ENCODE data around the gene CCR5. TPM values are rescaled to one million over a fixed set of nuclear protein-coding genes. Genes with fewer than 3 reads are reported as not detected.
"Not testable (repeated sequence)": the region's sequence is repeated elsewhere in the genome, so short reads cannot be mapped to it uniquely, and the experiment has no call there.

The CCR5 gene
- total RNA-seq, 1 donor from 2014 or later = 0.49 TPM

DNA sequence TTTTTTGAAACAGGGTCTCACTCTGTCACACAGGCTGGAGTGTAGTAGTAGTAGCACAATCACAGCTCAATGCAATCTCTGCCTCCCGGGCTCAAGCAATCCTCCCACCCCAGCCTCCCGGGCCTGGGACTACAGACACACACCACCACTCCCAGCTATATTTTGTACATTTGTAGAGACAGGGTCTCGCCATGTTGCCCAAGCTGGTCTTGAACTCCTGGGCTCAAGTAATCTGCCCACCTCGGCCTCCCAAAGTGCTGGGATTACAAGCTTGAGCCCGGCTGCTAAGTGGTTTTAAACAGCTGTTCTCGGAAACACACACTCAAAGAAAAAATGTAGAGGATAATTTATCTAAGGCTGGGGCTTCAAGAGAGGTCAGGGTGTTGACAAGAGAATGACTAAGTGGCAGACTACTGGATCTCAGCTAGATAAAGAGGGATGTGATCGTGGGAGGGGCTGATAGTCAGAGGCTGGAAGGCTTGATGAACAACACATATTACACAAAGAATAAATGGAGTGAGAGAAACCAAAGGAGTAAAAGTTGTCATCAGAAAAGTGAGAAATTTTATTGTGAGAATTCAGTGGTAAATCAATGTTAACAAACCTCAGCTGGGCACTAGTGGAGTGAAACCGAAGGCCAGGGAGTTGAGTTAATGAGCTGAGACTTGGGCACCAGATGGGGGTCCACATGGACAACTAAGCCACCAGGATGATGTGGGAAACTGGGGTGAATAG is 29.4 kb downstream of the CCR5 start:
- no peak for ATAC-seq
- no peak for DNase-seq (ENCODE audit: missing footprints)
- intact Hi-C loops (cut with DNase I) = no loop called here

GRCh38 chr3:46400846-46401245 is 30.1 kb downstream of the CCR5 start:
- intact Hi-C loops (cut with DNase I) = no loop called here

GRCh38 chr3:46401579-46401978 is 30.8 kb downstream of the CCR5 start:
- intact Hi-C loops (cut with DNase I) = no loop called here
- ATAC-seq = no peak
- no peak for DNase-seq (ENCODE audit: missing footprints)

More at GRCh38 chr3:46400846-46401245, 30.1 kb downstream of the CCR5 start:
- DNase-seq (ENCODE audit: missing footprints) = no peak
- ATAC-seq = no peak

DNA sequence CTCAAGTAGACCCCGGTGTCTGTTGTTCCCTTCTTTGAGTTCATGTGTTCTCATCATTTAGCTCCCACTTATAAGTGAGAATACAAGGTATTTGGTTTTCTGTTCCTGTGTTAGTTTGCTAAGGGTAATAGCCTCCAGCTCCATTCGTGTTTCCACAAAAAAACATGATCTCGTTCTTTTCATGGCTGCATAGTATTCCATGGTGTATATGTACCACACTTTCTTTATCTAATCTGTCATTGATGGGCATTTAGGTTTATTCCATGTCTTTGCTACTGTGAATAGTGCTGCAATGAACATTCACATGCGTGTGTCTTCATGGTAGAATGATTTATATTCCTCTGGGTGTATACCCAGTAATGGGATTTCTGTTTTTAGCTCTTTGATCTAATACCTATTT is 32.2 kb downstream of the CCR5 start:
- intact Hi-C loops (cut with DNase I); DNase-seq (ENCODE audit: missing footprints); ATAC-seq: not testable (repeated sequence)

DNA sequence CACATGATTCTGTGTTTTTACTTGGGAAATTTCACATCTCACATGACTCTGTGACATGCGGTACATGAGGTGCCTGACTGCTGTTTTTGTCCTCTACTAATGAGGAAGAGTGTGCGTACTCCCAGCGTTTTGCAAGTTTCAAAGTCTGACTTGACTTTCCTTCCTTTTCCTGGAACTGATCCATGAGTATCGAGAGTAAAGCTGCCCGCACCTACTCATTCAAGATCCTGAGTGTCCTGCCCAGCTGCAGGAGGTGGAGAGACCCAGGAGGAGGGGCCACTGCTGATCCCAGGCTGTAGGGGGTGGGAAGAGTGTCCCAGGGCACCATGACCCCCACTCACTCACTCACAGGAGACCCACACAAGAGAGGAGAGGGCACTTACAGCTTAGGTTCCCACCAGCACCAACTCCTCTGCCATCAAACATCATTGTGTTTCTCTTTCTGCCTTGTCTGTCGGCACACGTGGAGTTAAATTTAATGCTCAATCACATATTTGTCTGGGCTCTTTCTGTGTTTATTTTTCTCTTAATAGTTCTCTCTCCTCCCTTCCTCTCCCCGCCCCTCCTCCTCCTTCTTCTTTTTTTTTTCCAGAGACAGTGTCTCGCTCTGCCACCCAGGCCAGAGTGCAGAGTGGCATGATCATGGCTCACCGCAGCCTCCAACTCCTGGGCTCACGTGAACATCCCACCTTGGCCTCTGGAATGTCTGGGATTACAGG is 34.7 kb downstream of the CCR5 start:
- no peak for ATAC-seq
- DNase-seq (ENCODE audit: missing footprints) = no peak
- intact Hi-C loops (cut with DNase I) = no loop called here

DNA sequence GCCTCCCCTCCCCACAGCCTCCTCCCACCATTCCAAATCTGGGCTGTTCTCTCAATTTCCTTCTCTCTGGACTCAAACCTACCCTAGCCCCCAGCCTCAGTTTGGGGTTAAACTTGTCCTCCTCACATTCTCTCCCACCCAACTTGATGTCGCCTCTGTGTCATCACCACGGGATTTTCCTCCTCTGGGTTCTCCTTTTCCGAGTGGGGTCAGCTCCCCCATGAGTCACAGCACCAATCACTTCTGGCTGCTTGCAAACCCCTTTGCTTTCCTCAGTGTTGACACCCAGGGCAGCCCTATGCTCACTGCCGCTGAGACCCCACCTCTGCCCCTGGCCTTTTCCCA is 35.7 kb downstream of the CCR5 start:
- ATAC-seq = no peak
- intact Hi-C loops (cut with DNase I) = no loop called here
- no peak for DNase-seq (ENCODE audit: missing footprints)

DNA sequence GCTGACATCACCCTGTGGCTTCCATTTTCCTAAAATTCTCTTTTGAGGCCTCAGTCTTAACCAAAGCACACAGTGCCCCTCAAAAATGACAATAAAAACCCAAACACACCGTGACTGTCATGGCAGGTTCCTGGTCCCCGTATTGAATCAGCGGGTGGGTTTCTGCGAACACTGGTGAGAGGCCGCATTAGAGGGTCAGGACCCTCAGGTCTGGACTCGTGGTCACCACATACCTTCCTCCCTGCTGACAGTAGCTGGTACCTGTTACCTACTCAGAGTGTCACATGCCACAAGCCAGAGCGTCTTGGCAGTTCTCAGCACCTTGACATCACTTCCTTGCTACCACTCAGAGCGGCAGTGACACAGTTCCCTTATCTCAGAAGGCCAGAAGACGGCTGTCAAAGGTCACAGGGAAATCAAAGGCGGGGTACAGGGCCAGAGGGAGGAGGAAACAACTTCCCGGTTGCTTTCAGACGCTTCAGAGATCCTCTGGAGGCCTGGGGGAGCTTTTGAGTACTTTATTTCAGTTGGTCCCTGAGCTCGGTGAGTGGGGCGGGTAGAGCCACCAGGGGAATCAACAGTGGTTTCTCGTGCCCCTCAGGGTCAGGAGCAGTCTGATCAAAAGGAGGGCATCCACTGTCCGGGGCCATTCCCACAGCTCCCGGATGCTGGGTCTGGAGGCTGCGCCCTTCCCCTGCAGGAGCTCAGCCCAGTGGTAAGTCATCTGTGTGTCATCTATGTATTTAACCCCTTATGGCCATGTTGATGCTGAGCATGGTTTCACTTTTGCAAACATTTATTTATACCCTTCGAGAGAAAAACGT is 36.3 kb downstream of the CCR5 start, which contains the start of the genes CCR5AS and CCRL2:
TSS of gene CCR5AS (minus strand) at position 279 of the 824 bp plus-strand sequence.
TSS of gene CCRL2 (plus strand) at position 472 of the 824 bp plus-strand sequence. CDS start 821 bp downstream, outside the sequence.
- intact Hi-C loops (cut with DNase I) = no loop called here
- DNase-seq (ENCODE audit: missing footprints) (peak; percentile 72), ATAC-seq (peak; percentile 38)

GRCh38 chr3:46407970-46408369 is 37.2 kb downstream of the CCR5 start:
- DNase-seq (ENCODE audit: missing footprints) (no peak), ATAC-seq (peak; percentile 74)
- intact Hi-C loops (cut with DNase I) = no loop called here

- ATAC-seq = no peak
- intact Hi-C loops (cut with DNase I) = no loop called here
- no peak for DNase-seq (ENCODE audit: missing footprints)
Measured at GRCh38 chr3:46408853-46409252, 38.1 kb downstream of the CCR5 start.

DNA sequence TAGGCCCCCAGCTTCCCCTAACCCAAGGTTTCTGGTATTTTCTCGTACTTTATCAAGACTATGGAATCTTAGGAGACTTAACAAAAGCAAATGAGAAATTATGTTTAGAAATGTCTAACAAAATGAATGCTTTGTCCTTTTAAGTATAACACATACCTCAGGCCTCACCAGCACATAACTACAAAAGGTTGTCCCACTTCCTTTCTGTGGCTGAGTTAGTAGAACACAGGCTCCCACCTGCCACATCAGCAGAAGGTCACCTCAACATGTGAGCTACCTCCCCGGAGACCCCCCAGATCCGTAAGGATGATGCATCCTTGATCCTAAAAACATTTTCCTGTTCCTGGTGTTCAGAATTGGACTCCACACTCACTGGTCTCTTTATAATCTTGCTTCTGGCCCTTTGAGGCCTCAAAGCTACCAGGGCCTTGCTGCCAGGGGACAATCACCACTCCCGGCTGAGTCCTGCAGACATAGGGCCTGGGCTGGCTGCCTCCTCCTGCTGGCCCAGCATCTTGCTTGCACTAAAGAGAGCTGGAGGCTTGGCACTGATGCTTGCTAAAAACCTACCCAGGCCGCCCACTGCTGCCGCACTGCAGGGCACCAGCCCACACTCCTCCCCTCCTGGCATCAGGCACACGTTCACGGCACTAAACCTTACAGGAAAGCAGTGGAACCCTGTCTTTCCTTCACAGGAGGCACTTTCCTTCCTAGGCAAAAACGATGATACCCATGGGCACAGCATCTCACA is 39.2 kb downstream of the CCR5 start:
- DNase-seq (ENCODE audit: missing footprints) (peak; percentile 76), ATAC-seq (peak; percentile 48)
- intact Hi-C loops (cut with DNase I) = no loop called here

DNA sequence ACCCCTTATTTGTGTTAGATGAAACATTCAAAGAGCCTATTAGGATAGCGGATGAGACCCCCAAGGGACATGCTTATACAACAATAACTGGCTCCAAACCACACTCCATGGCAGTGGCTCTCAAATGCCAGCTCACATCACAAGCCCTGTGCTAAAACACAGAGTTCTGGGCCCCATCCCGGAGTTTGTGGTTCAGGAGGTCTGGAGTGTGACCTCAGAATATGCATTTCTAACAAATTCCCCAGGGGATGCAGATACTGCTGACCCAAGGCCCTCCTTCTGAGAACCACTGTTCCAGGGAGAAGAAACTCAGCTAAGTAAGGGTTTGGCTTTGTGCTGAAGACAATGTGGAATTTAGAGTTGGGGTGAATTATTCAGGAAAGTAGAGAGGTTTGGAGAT is 39.9 kb downstream of the CCR5 start:
- no peak for ATAC-seq
- no peak for DNase-seq (ENCODE audit: missing footprints)
- intact Hi-C loops (cut with DNase I) = no loop called here

DNA sequence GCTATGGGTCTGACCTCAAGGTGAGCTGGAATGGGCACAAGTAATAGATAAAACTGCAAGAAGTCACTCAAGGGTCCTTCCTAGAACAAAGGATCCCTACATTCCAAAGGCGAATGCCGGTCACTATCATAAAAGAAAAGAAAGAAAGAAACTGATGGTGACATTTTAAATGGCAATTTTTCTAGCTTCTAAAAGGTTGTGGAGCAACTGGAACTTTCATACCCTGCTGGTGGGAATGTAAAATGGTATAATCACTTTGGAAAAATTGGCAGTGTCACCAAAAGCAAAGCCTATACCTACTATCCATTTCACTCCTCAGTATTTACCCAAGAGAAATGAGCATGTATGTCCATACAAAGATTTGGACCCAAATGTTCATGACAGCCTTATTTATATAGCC is 40.5 kb downstream of the CCR5 start:
- intact Hi-C loops (cut with DNase I) = no loop called here
- ATAC-seq (no peak), DNase-seq (ENCODE audit: missing footprints) (no peak)

- DNase-seq (ENCODE audit: missing footprints) (no peak), ATAC-seq (no peak)
- intact Hi-C loops (cut with DNase I) = no loop called here
Measured at GRCh38 chr3:46412786-46413298, 42.1 kb downstream of the CCR5 start.

- intact Hi-C loops (cut with DNase I) = no loop called here
- ATAC-seq = no peak
- no peak for DNase-seq (ENCODE audit: missing footprints)
Measured at GRCh38 chr3:46413951-46414350, 43.2 kb downstream of the CCR5 start.

GRCh38 chr3:46414739-46415138 is 44.0 kb downstream of the CCR5 start:
- intact Hi-C loops (cut with DNase I) = no loop called here
- ATAC-seq = no peak
- no peak for DNase-seq (ENCODE audit: missing footprints)

DNA sequence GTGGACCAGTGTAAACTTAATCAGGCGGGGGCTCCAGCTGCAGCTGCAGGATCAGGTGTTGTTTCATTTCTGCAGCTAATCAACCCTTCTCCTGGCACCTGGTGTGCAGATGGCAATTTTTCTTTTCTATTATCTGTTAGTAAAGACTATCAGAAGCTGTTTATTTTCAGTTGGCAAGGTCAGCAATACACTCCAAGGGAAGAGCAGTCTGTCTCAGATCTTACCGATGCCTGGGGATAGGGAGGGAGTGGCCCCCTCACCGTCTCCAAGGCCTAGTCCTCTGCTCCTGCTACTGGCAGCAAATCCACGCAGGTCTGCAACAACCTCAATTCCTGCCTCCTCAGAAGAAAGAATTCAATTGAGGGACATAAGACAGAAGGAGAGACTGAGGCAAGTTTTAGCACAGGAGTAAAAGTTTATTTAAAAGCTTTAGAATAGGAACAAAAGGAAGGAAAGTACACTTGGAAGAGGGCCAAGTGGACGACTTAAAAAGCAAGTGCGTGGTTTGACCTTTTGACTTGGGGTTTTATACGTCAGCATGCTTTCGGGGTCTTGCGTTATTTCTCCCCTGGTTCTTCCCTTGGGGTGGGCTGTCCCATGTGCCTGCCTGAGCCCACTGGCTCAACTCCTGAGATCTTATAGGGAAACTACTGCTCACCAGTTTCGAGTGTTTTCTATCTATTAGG is 45.5 kb downstream of the CCR5 start:
- intact Hi-C loops (cut with DNase I) = no loop called here
- ATAC-seq (no peak), DNase-seq (ENCODE audit: missing footprints) (no peak)

GRCh38 chr3:46416811-46417510 is 46.2 kb downstream of the CCR5 start:
- no peak for DNase-seq (ENCODE audit: missing footprints)
- ATAC-seq = peak; percentile 51
- intact Hi-C loops (cut with DNase I) = no loop called here
